Measurements from ENCODE around the gene GFER.
"Not testable (repeated sequence)": the region's sequence is repeated elsewhere in the genome, so short reads cannot be mapped to it uniquely, and the experiment has no call there.

The GFER gene

DNA sequence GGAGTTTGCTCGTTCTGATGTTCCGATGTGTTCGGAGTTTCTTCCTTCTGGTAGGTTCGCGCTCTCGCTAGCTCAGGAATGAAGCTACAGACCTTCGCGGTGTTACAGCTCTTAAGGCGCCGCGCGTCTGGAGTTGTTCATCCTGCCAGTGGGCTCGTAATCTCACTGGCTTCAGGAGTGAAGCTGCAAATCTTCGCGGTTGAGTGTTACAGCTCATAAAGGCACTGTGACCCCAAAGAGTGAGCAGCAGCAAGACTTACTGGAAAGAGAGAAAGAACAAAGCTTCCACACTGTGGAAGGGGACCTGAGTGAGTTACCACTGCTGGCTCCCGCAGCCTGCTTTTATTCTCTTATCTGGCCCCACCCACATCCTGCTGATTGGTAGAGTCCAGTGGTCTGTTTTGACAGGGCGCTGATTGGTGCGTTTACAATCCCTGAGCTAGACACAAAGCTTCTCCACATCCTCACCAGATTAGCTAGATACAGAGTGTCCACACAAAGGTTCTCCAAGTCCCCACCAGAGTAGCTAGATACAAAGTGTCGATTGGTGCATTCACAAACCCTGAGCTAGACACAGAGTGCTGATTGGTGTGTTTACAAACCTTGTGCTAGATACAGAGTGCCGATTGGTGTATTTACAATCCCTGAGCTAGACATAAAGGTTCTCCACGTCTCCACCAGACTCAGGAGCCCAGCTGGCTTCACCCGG lies 26.4 kb upstream of the GFER start:
- not testable (repeated sequence) for DNase-seq (ENCODE audit: low read depth)

GRCh38 chr16:1958143-1958491 lies 25.9 kb upstream of the GFER start:
- DNase-seq (ENCODE audit: low read depth) = not testable (repeated sequence)

GRCh38 chr16:1958715-1959268 lies 25.2 kb upstream of the GFER start:
- no peak for DNase-seq (ENCODE audit: low read depth)

DNA sequence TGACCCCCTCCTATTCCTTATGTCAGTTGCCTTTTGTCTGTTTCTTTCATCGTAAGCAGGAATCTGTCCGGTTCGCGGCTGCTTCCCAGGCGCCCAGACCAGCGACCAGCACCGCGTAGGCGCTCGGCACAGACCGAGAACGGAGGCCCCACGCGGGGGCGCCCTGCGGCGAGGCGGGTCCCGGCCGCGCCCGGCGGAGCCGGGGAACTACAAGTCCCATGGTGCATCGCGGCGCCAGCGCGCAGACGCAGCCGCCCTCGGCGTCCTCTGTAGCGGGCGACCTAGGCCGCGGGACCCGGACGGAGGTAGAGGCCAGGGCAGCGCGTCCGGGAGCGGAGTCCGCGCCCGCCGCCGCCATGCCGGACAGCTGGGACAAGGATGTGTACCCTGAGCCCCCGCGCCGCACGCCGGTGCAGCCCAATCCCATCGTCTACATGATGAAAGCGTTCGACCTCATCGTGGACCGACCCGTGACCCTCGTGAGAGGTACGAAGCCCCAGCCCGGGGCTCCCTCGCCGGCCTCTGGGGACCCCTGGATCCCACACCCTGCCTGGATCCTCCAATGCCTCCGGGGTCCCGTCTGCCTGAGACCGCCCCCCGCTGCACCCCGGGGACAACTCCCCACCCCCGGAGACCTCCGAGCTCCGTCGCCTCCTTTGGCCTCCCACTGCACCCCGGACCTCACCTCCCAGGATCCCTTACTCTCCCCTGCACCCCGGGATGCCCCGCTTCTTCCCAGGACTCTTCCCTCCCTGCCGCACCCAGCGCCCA lies 24.5 kb upstream of the GFER start, which contains the start of gene NDUFB10:
Gene NDUFB10, plus strand, starts transcription at position 270 of the 771 bp plus-strand sequence. Its CDS starts 87 bp downstream, at position 357.
- DNase-seq (ENCODE audit: low read depth) = peak; percentile 84

DNA sequence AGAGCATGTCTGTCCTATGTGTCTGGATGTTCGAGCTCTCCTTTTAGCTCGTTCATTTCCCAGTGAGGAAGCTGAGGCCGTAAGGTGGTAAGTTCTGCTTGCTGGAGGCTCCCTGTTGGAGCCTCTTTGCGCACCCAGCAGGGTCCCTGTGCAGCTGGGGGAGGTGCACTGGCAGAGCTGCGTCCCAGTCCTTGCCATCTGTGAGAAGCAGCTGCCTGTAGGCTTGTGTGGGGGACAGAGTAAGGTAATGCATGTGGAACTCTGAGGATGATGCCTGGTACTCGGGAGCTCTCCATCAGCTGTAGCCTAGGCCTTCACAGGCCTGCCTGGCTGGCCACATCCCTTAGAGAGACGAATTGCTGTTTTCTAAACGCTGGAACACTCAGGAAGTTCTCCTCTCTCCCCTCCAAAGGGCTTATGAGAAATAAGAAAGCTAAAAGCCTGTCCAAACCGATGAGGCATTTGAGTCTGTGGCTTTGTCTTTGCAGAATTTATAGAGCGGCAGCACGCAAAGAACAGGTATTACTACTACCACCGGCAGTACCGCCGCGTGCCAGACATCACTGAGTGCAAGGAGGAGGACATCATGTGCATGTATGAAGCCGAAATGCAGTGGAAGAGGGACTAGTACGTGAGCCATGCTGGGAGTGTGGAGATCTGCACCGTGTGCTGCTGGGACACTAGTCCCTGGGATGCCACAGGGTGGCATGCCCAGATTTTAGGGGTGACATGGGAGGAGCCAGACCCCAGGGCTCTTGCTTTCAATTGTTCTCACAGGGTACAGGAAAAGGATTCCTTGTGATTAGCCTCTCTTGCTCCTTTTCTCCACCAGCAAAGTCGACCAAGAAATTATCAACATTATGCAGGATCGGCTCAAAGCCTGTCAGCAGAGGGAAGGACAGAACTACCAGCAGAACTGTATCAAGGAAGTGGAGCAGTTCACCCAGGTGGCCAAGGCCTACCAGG lies 23.0 kb upstream of the GFER start:
- no peak for DNase-seq (ENCODE audit: low read depth)

DNA sequence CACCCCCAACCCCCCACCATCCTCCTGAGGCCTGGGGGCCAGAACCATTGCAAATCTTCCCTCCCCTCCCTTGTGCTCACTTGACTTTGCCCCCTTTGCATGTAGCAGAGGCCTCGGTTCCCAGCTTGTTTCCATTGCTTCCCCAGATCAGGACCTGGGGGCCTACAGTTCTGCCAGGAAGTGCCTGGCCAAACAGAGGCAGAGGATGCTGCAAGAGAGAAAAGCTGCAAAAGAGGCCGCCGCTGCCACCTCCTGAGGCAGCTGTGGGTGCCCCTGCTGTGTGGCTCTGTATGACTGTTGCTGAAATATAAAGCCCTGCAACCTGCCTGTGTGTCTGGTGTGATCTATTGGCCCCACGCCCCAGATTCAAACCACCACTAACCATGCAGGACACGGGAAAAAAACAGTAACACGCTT lies 22.3 kb upstream of the GFER start:
- DNase-seq (ENCODE audit: low read depth) = no peak

DNA sequence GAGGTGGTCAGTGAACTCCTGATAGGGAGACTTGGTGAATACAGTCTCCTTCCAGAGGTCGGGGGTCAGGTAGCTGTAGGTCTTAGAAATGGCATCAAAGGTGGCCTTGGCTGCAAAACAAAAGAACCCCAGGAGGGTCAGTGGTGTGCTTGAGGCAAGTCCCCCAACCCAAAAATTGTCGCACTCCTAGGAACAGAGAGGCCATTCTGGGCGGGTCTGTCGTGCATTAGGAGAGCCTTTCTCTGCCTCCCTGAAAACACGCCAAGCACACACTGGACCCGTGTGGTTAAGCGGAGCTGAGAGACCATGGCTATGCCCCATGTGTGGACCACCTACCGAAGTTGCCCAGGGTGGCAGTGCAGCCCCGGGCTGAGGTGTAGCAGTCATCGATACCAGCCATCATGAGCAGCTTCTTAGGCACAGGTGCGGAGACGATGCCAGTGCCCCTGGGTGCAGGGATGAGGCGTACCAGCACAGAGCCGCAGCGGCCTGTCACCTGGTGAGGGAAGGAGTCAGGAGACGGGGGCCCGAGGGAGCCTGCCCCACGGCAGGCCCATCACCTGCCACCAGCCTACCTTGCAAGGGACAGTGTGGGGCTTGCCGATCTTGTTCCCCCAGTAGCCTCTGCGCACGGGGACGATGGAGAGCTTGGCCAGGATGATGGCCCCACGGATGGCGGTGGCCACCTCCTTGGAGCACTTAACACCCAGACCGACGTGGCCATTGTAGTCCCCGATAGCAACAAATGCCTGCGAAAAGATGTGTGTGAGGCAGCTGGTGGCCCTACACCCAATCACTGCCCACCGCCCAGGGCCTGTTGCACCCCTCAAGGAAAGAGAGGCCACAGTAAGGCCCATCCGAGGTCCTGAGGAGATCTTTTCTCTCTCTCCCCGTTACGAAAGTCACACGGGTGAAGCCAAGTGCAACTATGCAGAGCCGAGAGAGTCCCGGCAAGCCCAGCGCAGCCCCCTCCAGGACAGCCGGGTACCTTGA lies 21.5 kb upstream of the GFER start:
- not testable (repeated sequence) for DNase-seq (ENCODE audit: low read depth)

DNA sequence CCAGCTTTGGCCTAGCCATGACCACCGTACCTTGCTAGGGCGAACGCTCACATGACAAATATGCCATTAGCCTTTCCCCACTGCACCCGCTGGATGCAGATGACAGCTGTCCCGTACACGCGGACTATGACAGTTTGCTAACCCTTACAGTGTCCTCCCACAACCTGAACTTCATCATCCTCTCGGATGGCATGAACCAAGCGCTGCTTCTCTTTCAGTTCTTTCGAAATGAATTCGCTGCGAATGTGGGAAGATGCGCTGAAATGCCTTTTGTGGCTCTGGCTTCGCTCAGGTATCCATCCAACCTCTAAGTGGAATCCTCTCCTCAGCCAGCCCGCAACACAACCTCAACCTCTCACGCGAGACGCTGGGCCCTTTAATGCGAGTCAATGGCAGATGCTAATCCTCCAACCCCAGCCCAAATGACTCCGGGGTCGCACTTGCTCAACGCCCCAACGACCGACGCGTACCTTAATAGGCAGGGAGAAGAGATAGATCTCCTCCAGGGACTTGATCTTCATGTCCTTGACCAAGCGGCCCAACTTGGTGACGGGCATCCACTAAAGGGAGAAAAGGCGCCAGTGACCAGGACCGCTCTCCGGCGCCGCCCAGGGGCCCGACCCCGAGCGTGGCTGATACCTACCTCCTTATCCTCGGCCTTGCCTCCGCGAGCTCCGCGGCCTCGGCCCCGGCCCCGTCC lies 20.0 kb upstream of the GFER start:
- no peak for DNase-seq (ENCODE audit: low read depth)

DNA sequence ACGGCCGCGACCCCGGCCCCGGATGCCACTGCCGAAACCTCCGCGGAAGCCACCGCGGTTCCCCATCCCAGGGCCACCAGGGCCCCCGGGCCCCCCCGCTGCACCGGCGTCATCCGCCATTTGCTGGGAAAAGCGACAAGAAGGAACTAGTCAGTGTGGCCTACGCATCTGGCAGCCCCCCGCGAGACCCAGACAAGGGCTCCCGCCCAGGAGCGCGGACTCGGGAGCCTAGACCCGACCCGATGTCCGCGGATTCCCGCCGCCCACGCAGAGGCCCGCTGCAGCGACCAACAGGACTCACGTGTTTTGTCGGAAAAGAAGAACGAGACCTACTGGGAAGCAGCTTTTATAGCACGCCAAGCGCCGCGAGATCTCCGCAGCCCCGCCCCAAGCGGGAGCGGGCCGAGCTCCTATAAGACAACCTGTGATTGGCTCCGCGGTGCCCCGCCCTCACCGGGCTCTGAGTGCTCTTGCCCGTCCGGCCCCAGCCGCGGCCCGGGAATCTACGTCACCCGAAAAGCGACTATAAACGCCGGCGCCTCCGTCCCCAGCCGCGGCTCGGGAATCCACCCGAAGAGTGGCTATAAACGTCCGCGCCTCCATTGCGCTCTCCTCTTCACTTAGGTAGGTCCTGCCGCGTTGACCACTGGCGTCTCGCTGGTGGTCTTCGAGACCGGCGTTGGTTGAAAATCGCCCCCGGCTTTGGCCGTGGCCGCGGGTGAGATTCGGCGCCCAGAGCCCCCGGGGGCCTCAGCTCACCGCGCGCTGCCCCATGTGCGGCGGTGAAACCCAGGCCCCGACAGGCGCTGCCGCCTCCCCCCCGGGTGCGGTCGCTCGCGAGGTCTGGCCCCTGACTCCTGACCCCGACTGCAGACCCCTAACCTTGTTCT lies 19.2 kb upstream of the GFER start, which contains the start of gene RPS2:
Gene RPS2, minus strand, starts transcription at position 321 of the 890 bp plus-strand sequence. Its CDS starts 201 bp downstream, at position 120.
- peak; percentile 96 for DNase-seq (ENCODE audit: low read depth)

DNA sequence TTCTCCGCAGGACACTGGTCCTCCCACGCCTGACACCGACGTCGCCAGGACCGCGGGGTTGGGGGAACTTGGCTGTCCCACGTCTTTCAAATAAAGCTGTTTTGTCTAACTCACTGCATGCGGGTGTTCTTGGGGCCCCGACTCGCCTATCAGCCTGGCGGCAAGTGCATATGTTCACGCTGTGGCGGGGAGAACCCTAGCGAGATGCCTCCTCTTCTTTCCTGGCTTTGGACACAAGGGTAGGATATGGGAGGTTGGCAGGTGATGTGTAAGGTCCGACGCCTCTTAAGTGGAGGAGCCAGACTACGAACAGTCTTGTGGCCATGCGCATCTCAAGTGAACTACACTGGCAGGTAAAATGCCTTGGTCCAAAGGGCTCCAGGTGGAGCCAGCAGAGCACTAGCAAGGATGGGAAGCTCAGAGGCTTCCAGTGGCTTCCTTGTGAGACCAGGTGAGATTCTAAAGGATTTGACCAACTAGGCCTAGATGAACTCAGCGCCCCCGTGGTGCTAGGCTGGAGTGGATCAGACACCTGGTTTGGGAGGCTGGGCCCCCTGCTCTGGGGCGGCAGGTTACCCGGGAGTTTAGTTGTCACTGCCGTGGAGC lies 18.5 kb upstream of the GFER start:
- DNase-seq (ENCODE audit: low read depth) = no peak

DNA sequence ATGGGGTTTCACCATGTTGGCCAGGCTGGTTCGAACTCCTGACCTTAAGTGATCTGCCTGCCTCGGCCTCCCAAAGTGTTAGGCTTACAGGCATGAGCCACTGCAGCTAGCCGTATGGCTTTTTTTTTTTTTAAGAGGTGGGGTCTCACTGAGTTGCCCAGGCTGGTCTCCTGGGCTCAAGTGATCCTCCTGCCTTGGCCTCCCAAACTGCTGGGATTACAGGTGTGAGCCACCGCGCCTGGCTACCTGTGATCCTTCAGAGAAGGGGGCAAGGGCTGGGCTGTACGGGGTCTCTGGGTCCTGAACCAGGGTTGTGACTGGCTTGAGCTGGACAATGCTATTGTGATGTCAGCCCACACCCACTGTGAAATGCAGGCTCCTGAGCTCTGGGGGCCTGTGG lies 17.5 kb upstream of the GFER start, which contains the start of gene RNF151:
Gene RNF151, plus strand, starts transcription at position 397 of the 400 bp plus-strand sequence. CDS start 26 bp downstream, outside the sequence.
- DNase-seq (ENCODE audit: low read depth) = no peak

- DNase-seq (ENCODE audit: low read depth) = no peak
Measured at GRCh38 chr16:1968146-1968953, 15.6 kb upstream of the GFER start.

GRCh38 chr16:1971796-1972489 lies 12.1 kb upstream of the GFER start, which contains the start of gene TBL3:
TBL3 (plus strand) TSS chr16:1972053; CDS start chr16:1972165, 112 bp downstream.
- DNase-seq (ENCODE audit: low read depth) = peak; percentile 98

GRCh38 chr16:1972490-1972877 lies 11.5 kb upstream of the GFER start:
- no peak for DNase-seq (ENCODE audit: low read depth)

GRCh38 chr16:1973461-1974156 lies 10.4 kb upstream of the GFER start:
- no peak for DNase-seq (ENCODE audit: low read depth)

Data from stimulated activated CD8-positive, alpha-beta memory T cell treated with anti-CD3 and anti-CD28 coated beads, Interleukin-12 subunit alpha, Interleukin-12 subunit beta, amount 100 ng/mL, for 4 hours (primary cell).